AG09309 (cell line): Measurements from ENCODE around the gene ROR1.
"Not testable (repeated sequence)": the region's sequence is repeated elsewhere in the genome, so short reads cannot be mapped to it uniquely, and the experiment has no call there.

Experiments
- DNase-seq: peaks from one replicate; pipeline ENCODE4 v3.0.0-alpha.2; 2010; ENCODE audit warnings: low read depth
- H3K4me3 ChIP-seq: 2 replicates; pipeline ENCODE4 v1.5.1; 2011; ENCODE audit warnings: mild to moderate bottlenecking, low read depth, low read length, moderate library complexity; ENCODE audit not compliant: control insufficient read depth
- TF ChIP-seq, protein P1 (sequence below): IDR thresholded peaks from 2 replicates; pipeline ENCODE4 v1.5.1; 2011; ENCODE audit warnings: mild to moderate bottlenecking, low read depth, low read length, inconsistent platforms; ENCODE audit not compliant: insufficient read depth, control insufficient read depth; ENCODE audit errors: missing control alignments

The ROR1 gene

DNA sequence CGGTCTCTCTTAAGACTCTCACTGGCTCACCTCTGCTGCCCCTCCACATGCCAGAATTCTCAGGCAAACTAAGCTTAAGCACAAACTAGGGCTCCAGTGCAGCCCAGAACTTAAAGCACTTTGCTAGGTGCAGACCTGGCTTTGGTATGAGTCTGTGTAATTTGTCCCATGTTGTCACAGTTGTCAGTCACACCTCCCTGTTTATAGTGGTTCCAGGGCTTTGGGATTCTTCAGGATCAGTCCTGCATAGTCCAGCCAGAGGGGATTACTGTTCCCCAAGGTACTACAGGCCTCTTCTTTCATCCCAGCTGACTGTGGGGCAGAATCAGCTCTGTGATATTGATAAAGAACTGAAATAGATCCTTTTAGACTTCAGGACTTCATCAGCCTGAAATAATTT, 324.6 kb downstream of the ROR1 start:
- TF ChIP-seq, protein P1, sequence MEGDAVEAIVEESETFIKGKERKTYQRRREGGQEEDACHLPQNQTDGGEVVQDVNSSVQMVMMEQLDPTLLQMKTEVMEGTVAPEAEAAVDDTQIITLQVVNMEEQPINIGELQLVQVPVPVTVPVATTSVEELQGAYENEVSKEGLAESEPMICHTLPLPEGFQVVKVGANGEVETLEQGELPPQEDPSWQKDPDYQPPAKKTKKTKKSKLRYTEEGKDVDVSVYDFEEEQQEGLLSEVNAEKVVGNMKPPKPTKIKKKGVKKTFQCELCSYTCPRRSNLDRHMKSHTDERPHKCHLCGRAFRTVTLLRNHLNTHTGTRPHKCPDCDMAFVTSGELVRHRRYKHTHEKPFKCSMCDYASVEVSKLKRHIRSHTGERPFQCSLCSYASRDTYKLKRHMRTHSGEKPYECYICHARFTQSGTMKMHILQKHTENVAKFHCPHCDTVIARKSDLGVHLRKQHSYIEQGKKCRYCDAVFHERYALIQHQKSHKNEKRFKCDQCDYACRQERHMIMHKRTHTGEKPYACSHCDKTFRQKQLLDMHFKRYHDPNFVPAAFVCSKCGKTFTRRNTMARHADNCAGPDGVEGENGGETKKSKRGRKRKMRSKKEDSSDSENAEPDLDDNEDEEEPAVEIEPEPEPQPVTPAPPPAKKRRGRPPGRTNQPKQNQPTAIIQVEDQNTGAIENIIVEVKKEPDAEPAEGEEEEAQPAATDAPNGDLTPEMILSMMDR = no peak
- DNase-seq = no peak
- no peak overlapping the region for H3K4me3 ChIP-seq

DNA sequence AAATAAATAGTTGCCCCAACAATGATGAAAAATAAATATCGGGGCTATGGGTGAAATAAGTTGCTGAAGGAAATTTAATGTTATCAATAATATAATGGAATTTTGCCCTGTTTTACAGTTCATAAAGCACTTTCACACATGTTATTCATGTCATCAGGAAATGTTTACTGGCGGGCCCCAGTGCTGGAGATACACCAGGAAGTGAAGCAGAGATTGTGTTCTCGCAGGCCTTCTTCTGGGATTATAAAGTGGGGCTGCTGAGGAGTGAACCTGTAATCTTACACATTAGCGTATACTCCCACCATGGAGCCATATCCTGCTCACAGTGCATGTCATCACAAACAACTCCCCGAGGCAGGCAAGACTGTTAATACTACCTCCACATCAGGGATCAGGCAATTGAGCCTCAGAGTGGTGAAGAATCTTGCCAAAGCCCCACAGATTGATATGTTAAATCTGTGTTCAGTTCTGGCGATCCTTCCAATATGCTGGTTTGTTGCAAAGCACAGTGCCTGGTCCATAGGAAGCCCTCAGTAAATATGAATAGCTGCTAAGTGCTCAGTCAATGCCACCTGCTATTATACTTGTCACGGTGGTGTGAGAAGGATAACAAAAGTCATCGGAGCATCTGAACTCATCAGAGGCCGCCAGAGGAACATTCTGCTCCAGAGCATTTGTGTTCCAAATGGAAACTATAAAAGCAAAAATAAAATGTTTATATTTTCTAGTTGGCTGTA, 325.2 kb downstream of the ROR1 start:
- no peak overlapping the region for H3K4me3 ChIP-seq
- TF ChIP-seq, protein P1 = no peak
- DNase-seq = no peak

DNA sequence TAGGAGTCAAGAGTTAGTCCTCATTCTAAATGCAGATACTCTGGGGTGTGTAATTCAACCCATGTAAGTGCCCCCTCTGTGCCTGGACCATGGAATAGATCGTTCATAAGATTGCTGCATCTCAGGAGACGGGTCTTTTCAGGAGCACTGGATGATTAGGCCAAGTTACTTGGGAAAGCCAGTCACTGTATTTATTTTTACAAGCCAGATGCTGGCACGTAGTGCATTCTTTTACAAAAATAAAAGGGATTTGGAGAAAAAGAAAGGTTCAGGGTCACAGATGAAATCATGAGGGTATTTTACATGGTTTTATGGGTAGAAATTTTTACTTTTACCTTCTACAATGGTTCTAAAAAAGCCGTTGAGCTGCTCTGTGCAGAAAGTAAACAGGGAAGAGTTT, 327.0 kb downstream of the ROR1 start:
- TF ChIP-seq, protein P1 = no peak
- no peak overlapping the region for H3K4me3 ChIP-seq
- no peak for DNase-seq

DNA sequence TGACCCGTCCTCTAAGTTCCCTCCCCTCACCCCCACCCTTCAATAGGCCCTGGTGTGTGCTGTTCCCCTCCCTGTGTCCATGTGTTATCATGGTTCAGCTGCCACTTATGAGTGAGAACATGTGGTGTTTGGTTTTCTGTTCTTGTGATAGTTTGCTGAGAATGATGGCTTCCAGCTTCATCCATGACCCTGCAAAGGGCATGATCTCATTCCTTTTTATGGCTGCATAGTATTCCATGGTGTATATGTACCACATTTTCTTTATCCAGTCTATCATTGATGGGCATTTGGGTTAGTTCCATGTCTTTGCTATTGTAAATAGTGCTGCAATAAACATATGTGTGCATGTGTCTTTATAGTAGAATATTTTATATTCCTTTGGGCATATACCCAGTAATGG, 330.8 kb downstream of the ROR1 start:
- H3K4me3 ChIP-seq, DNase-seq: not testable (repeated sequence)

DNA sequence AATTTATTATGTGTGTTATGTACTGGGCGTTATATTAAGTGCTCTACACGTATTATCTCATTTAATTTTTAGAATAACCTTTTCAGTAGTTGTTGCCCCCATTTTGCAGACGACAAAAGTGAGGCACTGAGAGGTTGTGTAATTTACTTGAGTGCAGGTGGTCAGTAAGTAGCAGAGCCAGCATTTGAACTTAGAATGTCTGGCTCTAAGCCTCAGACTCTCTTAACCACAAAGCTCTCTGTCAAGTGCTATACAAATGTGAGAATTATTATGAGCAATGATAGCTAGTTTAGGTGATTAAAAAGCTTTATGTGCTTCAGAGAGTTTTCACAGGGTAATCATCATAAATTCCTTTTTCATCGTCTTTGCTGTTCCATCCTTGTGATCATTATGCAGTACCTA, 333.3 kb downstream of the ROR1 start:
- no peak for DNase-seq
- TF ChIP-seq, protein P1 = no peak
- no peak overlapping the region for H3K4me3 ChIP-seq

DNA sequence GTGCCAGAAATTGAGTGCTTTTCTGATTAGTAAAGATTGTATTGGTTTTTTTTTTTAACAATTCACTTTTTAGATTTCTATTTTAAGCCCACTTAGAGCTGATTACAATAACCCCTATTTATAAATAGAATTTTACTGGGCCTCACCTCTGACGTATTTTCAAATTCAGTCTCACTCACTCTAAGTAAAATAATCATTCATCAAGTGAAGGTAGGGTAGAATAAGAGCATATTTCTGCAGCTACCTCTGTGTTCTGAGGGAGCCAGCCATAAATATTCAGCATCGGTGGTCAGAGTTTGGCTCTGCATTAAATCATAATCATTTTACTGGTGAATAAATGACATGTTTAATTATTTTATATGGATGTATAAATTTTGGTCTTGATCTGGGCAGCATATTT, 333.8 kb downstream of the ROR1 start:
- DNase-seq = no peak
- H3K4me3 ChIP-seq = no peak overlapping the region
- TF ChIP-seq, protein P1 = no peak

DNA sequence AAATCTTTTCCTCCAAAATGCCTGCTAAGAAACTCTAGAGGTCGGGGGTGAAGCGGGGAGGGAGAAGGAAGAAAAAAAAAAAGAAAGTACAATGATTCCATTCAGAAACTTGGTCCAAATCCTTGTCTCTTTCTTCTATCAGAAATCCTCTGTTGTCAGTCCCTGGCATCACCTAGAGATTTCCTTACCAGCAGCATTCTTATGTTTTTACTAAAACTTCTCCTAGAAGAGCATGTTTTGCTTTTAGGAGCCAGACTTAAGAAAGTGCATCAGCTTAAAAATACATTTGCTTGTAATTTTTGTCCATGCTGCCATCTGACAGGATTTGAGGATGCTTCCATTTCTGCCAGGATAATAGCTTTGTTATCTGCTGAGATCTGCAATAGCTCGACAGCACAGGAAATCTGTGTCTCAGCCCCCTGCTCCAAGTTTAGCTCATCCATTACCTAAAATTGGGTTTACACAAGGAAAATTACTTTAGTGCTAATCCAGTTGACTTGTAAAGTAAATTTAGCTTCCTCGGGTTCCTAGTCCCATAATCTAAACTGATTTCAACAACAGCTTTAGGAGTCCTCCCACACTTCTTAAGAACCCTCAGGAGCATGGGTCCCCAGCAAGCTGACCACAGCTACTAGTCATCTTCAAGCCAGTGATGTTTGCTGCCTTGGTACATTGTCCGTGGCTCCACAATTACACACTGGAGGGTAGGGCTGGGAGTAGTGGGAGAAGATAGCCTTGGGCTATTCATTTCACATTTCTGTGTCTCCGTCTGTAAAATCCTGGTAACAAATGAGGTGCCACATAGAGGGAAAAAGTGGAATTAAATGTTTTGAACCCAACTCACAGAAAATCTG, 337.3 kb downstream of the ROR1 start:
- no peak for DNase-seq
- TF ChIP-seq, protein P1 = no peak

More for the DNA sequence above, 337.3 kb downstream of the ROR1 start:
- no peak overlapping the region for H3K4me3 ChIP-seq
